Measurements from ENCODE around the gene KCNG4.

The KCNG4 gene

GRCh38 chr16:84215531-84215930, 24.3 kb downstream of the KCNG4 start:
- TF ChIP-seq GATA3 (IDR thresholded peaks at IDR 0.05; ENCODE audit: low read depth, low read length), result no peak
- 0 out of 2 replicates have a peak, but pooled peaks have one; percentile 8 for TF ChIP-seq GATA2 (IDR thresholded peaks at IDR 0.05; ENCODE audit: low read depth, low read length)

- TF ChIP-seq GATA3 (IDR thresholded peaks at IDR 0.05; ENCODE audit: low read depth, low read length) (no peak), GATA2 (IDR thresholded peaks at IDR 0.05; ENCODE audit: low read depth, low read length) (no peak)
Measured at GRCh38 chr16:84214451-84215066, 25.3 kb downstream of the KCNG4 start.

- TF ChIP-seq GATA2 (IDR thresholded peaks at IDR 0.05; ENCODE audit: low read depth, low read length) (no peak), GATA3 (IDR thresholded peaks at IDR 0.05; ENCODE audit: low read depth, low read length) (no peak)
Measured at GRCh38 chr16:84212631-84213030, 27.2 kb downstream of the KCNG4 start.

GRCh38 chr16:84212154-84212553, 27.7 kb downstream of the KCNG4 start:
- TF ChIP-seq GATA3 (IDR thresholded peaks at IDR 0.05; ENCODE audit: low read depth, low read length) (no peak), GATA2 (IDR thresholded peaks at IDR 0.05; ENCODE audit: low read depth, low read length) (no peak)

GRCh38 chr16:84209989-84210388, 29.8 kb downstream of the KCNG4 start:
- TF ChIP-seq GATA3 (IDR thresholded peaks at IDR 0.05; ENCODE audit: low read depth, low read length) (no peak), GATA2 (IDR thresholded peaks at IDR 0.05; ENCODE audit: low read depth, low read length) (no peak)

- no peak for TF ChIP-seq GATA2 (IDR thresholded peaks at IDR 0.05; ENCODE audit: low read depth, low read length)
- TF ChIP-seq GATA3 (IDR thresholded peaks at IDR 0.05; ENCODE audit: low read depth, low read length), result no peak
Measured at GRCh38 chr16:84207879-84208278, 31.9 kb downstream of the KCNG4 start.

- no peak for TF ChIP-seq GATA2 (IDR thresholded peaks at IDR 0.05; ENCODE audit: low read depth, low read length)
- no peak for TF ChIP-seq GATA3 (IDR thresholded peaks at IDR 0.05; ENCODE audit: low read depth, low read length)
Measured at GRCh38 chr16:84207251-84207650, 32.6 kb downstream of the KCNG4 start.

GRCh38 chr16:84205976-84206691, 33.7 kb downstream of the KCNG4 start:
- TF ChIP-seq GATA2 (IDR thresholded peaks at IDR 0.05; ENCODE audit: low read depth, low read length) (no peak), GATA3 (IDR thresholded peaks at IDR 0.05; ENCODE audit: low read depth, low read length) (no peak)

GRCh38 chr16:84199861-84200260, 40.0 kb downstream of the KCNG4 start:
- TF ChIP-seq GATA3 (IDR thresholded peaks at IDR 0.05; ENCODE audit: low read depth, low read length) (no peak), GATA2 (IDR thresholded peaks at IDR 0.05; ENCODE audit: low read depth, low read length) (no peak)

- TF ChIP-seq GATA3 (IDR thresholded peaks at IDR 0.05; ENCODE audit: low read depth, low read length) (no peak), GATA2 (IDR thresholded peaks at IDR 0.05; ENCODE audit: low read depth, low read length) (no peak)
Measured at GRCh38 chr16:84199097-84199496, 40.7 kb downstream of the KCNG4 start.

GRCh38 chr16:84198401-84198800, 41.4 kb downstream of the KCNG4 start:
- no peak for TF ChIP-seq GATA3 (IDR thresholded peaks at IDR 0.05; ENCODE audit: low read depth, low read length)
- no peak for TF ChIP-seq GATA2 (IDR thresholded peaks at IDR 0.05; ENCODE audit: low read depth, low read length)

GRCh38 chr16:84197466-84198128, 42.2 kb downstream of the KCNG4 start:
- TF ChIP-seq GATA2 (IDR thresholded peaks at IDR 0.05; ENCODE audit: low read depth, low read length), result no peak
- no peak for TF ChIP-seq GATA3 (IDR thresholded peaks at IDR 0.05; ENCODE audit: low read depth, low read length)

GRCh38 chr16:84196727-84197394, 43.0 kb downstream of the KCNG4 start:
- TF ChIP-seq GATA2 (IDR thresholded peaks at IDR 0.05; ENCODE audit: low read depth, low read length), result no peak
- TF ChIP-seq GATA3 (IDR thresholded peaks at IDR 0.05; ENCODE audit: low read depth, low read length), result no peak

- TF ChIP-seq GATA3 (IDR thresholded peaks at IDR 0.05; ENCODE audit: low read depth, low read length) (no peak), GATA2 (IDR thresholded peaks at IDR 0.05; ENCODE audit: low read depth, low read length) (no peak)
Measured at GRCh38 chr16:84196101-84196500, 43.7 kb downstream of the KCNG4 start.

All from SH-SY5Y (cell line).